ENCODE measurements around the gene TEX38.

- TF ChIP-seq EZH2 (IDR thresholded peaks at IDR 0.05; ENCODE audit: borderline replicate concordance, low read length), result no peak
- no peak for TF ChIP-seq CTCF (conservative IDR thresholded peaks at IDR 0.05 in 1 of 2, IDR thresholded peaks at IDR 0.05 in 1 of 2; ENCODE audit: extremely low read depth in 1 of 2, insufficient read depth in 1 of 2, low read depth in 1 of 2, low read length in 2 of 2)
These were observed at the start of gene TEX38 for GRCh38 chr1:46671554-46671953.
